ENCODE results near the gene ST7L.

- TF ChIP-seq POLR2A (IDR thresholded peaks at IDR 0.05), result no peak
- no peak for TF ChIP-seq CTCF (IDR thresholded peaks at IDR 0.05)
- peak in 1 of 2 donors; percentile 19 for TF ChIP-seq POLR2AphosphoS5 (IDR thresholded peaks at IDR 0.05; ENCODE audit: insufficient read depth in 1 of 2, low read depth in 1 of 2)
Observed at GRCh38 chr1:112509005-112509659, 109.8 kb downstream of the ST7L start.
